Motor neuron (in vitro differentiated cells): ENCODE measurements around the gene TMEM114. TPM values are rescaled to one million over a fixed set of nuclear protein-coding genes. Genes with fewer than 3 reads are reported as not detected.
"Not testable (repeated sequence)": the region's sequence is repeated elsewhere in the genome, so short reads cannot be mapped to it uniquely, and the experiment has no call there.

Source experiments
- ATAC-seq, 8 experiments: fragments of 200-7000 bp; cut with Tn5 transposase; replicated peaks in 6 of 8; 2 replicates each; pipeline ENCODE4 v1.8.0; 2021; ENCODE audit warnings: mild to moderate bottlenecking in 8 of 8, moderate library complexity in 8 of 8
- H3K27ac ChIP-seq, 2 donors: fragments of 250-450 bp; sonication (Bioruptor Pico); 2 replicates each; pipeline ENCODE4 v1.9.0; 2021; ENCODE audit warnings: antibody characterized with exemption in 2 of 2, mild to moderate bottlenecking in 2 of 2, moderate library complexity in 1 of 2
- H3K4me1 ChIP-seq, 2 donors: fragments of 250-450 bp; sonication (Bioruptor Pico); replicated peaks in 1 of 2; 2 replicates each; pipeline ENCODE4 v1.6.1; 2021; ENCODE audit warnings: antibody characterized with exemption in 2 of 2, mild to moderate bottlenecking in 2 of 2, moderate library complexity in 1 of 2
- H3K4me3 ChIP-seq, 5 donors: fragments of 250-450 bp; sonication (Bioruptor Pico); 2 replicates each; pipeline ENCODE4 v1.9.0; 2021; ENCODE audit warnings: antibody characterized with exemption in 5 of 5, mild to moderate bottlenecking in 5 of 5, moderate library complexity in 4 of 5
- WGBS, 10 experiments: fragments of 450-650 bp; shearing (Covaris generic); methylation state at CpG; one replicate each; pipeline ENCODE4 v1.0.0; 2022; 5-methylcytosine and 5-hydroxymethylcytosine counted together
- in situ Hi-C, 9 experiments: fragments of 400-800 bp; cut with MboI; loops; one replicate each; pipeline ENCODE4 v1.15.0; 2021; ENCODE audit warnings: low sequenced_read_pairs in 9 of 9, low pct_unique_long_range_greater_than_20kb in 2 of 9; ENCODE audit not compliant: unreplicated experiment in 9 of 9
- total RNA-seq, 8 experiments: library from RNA; unstranded; fragments of 300-600 nt; gene quantifications; 2 replicates each; pipeline versions ENCODE4 v1.2.3 to v1.2.4, GENCODE V29; 2022

The TMEM114 gene
- total RNA-seq, 8 experiments from 2014 or later = 0.21 to 1.3 (median 0.27) TPM; not detected in 5

GRCh38 chr16:8581831-8582580 is 8.3 kb downstream of the TMEM114 start:
- Histone ChIP-seq H3K4me3 (no peak overlapping the region), H3K4me1 (peaks cover 6 to 9% of the 10 kb centered on the region in 2 donors), H3K27ac (peak overlapping the region in 1 of 2 donors; percentile 26)
- WGBS, 10 experiments = 0 to 70% (median 20%) methylated on average over 1 to 6 of the region's 6 CpGs; no CpG with 5 or more reads in 3 of the 10 experiments
- ATAC-seq = peak in 4 of 8 experiments; percentile 53 to 93 (median 91)
- in situ Hi-C loops = no loop called here

GRCh38 chr16:8579559-8579958 is 10.8 kb downstream of the TMEM114 start:
- Histone ChIP-seq H3K27ac (no peak overlapping the region), H3K4me3 (no peak overlapping the region), H3K4me1 (peaks cover 6 to 9% of the 10 kb centered on the region in 2 donors)
- no peak for ATAC-seq
- 0 to 100% (median 87%) methylated on average over 2 to 8 of the region's 9 CpGs; no CpG with 5 or more reads in 3 of the 10 experiments for WGBS, 10 experiments
- in situ Hi-C loops = no loop called here

GRCh38 chr16:8577678-8578304 is 12.5 kb downstream of the TMEM114 start:
- 18 to 87% (median 58%) methylated on average over 3 to 10 of the region's 10 CpGs; no CpG with 5 or more reads in 1 of the 10 experiments for WGBS, 10 experiments
- Histone ChIP-seq H3K4me1 (peaks cover 8 to 9% of the 10 kb centered on the region in 2 donors), H3K27ac (no peak overlapping the region), H3K4me3 (no peak overlapping the region)
- no peak for ATAC-seq
- in situ Hi-C loops = no loop called here

DNA sequence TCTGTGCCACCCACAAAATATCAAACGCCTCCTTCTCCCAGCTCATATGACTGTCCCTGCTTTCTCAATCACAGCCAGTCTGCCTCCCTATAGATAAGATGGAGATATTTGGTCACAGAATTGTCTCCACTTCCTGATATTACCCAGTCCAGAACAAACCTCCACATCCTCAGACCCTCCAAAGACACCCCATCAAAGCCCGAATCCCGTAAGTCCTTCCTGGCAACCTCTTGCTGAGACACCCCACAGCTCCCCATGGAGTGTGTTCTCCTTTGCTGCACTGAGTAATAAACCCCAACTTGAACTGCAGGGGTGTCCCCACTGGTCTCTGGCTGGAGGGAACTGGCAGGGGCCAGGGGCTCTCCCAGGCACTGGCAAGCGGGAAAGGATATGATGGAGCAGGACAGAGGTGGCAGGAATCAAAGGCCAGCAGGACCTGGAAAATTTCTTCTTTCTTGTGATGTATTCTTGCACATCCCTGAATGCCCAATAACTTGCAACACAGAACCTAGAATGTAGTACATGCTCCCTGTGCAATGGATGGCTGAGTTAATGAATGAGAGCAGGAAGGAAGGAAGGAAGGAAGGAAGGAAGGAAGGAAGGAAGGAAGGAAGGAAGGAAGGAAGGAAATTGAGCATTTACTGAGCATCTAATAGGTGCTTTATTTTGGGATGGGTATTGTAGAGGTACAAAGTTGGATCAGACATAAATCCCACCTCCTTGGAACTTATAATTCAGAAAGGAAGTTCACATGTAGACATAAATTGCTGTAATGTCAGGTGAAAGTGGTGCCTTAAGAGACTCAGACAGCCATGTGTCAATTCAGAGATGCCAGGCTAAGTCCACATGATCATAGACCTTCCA is 13.9 kb downstream of the TMEM114 start:
- Histone ChIP-seq H3K27ac (no peak overlapping the region), H3K4me1 (peaks cover 7 to 15% of the 10 kb centered on the region in 2 donors), H3K4me3 (no peak overlapping the region)
- ATAC-seq = no peak
- in situ Hi-C loops = no loop called here
- 67 to 100% (median 94%) methylated on average over 1 to 2 of the region's 4 CpGs; no CpG with 5 or more reads in 5 of the 10 experiments for WGBS, 10 experiments

DNA sequence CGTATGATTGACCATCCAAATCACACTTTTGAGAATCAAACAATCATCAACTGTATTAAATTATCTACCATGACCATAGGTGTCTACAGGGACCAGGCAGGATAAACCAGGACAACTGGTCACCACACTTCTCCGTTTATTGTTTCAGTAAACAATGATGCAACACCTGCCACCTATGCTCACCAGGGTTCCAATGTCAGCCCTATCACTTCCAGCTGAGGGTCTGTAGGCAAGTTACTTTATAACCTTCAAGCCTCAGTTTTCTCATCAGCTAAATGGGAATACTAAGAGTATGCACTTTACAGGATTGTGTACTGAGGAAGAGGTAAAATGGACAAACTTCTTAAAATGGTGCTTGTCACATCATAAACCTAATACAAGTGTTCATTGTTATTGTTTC is 14.9 kb downstream of the TMEM114 start:
- in situ Hi-C loops = no loop called here
- no peak overlapping the region for H3K27ac ChIP-seq
- H3K4me1 ChIP-seq = peaks cover 13 to 23% of the 10 kb centered on the region in 2 donors
- no peak for ATAC-seq
- H3K4me3 ChIP-seq = no peak overlapping the region
- 0 to 100% (median 95%) methylated on average over 1 to 2 of the region's 2 CpGs; no CpG with 5 or more reads in 2 of the 10 experiments for WGBS, 10 experiments

DNA sequence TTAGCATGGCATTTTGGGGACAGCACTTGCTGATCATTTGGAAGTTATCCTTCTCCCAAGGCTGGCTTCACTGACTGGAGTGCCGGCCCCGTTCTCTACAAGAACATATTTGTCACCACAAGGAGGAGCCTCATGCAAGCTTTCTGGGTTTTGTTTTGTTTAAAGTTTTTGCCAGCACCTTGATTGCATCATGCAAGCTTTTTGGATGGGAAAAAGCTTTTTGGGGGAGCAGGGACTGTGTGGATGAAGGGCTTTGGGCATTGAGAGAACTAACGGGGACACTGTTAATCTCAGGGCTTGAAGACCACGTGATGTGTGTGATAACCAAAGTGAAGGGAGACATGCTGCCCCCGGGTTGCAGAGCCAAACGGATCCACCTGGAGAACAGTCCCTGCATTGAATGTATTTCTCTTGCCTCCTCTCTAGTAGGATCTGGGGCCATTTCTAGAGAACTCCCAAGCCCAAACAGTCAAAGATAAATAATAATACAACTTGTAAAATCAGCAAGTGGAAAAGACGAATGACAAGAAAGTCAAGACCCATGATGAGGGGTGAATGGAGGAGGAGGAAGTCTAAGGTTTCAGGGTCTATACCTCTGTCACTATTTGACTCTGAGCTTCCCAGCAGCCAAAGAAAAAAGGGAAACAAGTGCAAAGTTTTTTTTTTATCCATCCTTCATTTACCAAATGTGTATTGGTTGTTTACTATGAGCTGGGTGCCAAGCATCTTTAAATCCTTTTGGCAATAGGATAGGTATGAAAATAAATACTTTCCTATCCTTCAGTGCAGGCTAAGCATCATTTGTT is 17.2 kb downstream of the TMEM114 start:
- Histone ChIP-seq H3K4me1 (peaks cover 32 to 41% of the 10 kb centered on the region in 2 donors), H3K4me3 (no peak overlapping the region), H3K27ac (peak overlapping the region in 1 of 2 donors; percentile 92)
- 15 to 90% (median 29%) methylated on average over 2 to 7 of the region's 7 CpGs; no CpG with 5 or more reads in 2 of the 10 experiments for WGBS, 10 experiments
- in situ Hi-C loops = no loop called here
- ATAC-seq = peak in 3 of 8 experiments; percentile 55 to 76 (median 57)

- Histone ChIP-seq H3K27ac (peak overlapping the region; percentile 82 to 92), H3K4me3 (no peak overlapping the region), H3K4me1 (peaks cover 32 to 46% of the 10 kb centered on the region in 2 donors)
- in situ Hi-C loops = no loop called here
- peak in 3 of 8 experiments; percentile 8 to 11 (median 8) for ATAC-seq
- 0 to 85% (median 73%) methylated on average over 1 to 8 of the region's 11 CpGs; no CpG with 5 or more reads in 1 of the 10 experiments for WGBS, 10 experiments
These were observed 18.0 kb downstream of the TMEM114 start for GRCh38 chr16:8572063-8572918.

DNA sequence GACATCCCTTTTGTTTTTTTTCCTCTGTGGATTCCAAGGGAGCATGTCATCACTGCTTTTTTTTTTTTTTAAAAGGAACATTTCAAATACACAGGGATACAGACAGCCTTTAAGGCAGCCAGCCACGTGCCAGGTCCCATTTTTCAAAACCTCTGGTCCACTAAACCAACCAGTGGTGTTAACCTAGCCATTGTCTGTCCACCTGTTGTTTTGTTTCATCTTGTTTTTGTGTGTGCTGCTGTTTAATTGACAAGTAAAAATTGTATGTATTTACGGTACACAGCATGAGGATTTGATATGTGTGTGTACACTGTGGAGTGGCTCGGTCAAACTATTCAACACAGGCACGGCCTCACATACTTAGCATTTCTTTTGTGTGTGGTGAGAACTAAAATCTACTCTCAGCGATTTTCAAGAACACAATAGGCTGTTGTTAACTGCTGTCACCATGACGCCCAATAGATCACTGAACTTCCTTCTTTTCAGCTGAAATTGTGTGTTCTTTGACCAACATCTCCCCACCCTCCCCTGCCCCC is 19.2 kb downstream of the TMEM114 start:
- Histone ChIP-seq H3K4me3 (no peak overlapping the region), H3K4me1 (peaks cover 32 to 46% of the 10 kb centered on the region in 2 donors), H3K27ac (peak overlapping the region; percentile 82 to 89)
- WGBS, 10 experiments = 0 to 37% (median 20%) methylated on average over 1 to 5 of the region's 6 CpGs; no CpG with 5 or more reads in 2 of the 10 experiments
- in situ Hi-C loops = no loop called here
- ATAC-seq = peak in 6 of 8 experiments; percentile 21 to 89 (median 82)

DNA sequence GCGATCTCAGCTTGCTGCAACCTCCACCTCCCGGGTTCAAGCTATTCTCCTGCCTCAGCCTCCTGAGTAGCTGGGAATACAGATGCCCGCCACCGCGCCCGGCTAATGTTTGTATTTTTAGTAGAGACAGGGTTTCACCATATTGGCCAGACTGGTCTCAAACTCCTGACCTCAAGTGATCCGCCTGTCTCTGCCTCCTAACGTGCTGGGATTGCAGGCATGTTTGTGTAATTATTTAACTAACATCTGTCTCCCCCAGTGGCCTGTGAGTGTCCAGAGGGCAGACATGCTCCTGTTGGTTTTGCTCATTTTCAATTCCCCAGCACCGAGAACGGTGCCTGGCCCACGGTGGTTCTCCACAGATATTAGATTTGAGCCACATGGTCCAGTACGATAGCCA is 19.9 kb downstream of the TMEM114 start:
- ATAC-seq = peak in 3 of 8 experiments; percentile 1
- WGBS, 10 experiments = 42 to 80% (median 68%) methylated on average over 4 to 9 of the region's 12 CpGs; no CpG with 5 or more reads in 6 of the 10 experiments
- in situ Hi-C loops, H3K4me3 ChIP-seq: not testable (repeated sequence)
- peaks cover 32 to 46% of the 10 kb centered on the region in 2 donors for H3K4me1 ChIP-seq
- H3K27ac ChIP-seq = peak overlapping the region; percentile 82 to 89

DNA sequence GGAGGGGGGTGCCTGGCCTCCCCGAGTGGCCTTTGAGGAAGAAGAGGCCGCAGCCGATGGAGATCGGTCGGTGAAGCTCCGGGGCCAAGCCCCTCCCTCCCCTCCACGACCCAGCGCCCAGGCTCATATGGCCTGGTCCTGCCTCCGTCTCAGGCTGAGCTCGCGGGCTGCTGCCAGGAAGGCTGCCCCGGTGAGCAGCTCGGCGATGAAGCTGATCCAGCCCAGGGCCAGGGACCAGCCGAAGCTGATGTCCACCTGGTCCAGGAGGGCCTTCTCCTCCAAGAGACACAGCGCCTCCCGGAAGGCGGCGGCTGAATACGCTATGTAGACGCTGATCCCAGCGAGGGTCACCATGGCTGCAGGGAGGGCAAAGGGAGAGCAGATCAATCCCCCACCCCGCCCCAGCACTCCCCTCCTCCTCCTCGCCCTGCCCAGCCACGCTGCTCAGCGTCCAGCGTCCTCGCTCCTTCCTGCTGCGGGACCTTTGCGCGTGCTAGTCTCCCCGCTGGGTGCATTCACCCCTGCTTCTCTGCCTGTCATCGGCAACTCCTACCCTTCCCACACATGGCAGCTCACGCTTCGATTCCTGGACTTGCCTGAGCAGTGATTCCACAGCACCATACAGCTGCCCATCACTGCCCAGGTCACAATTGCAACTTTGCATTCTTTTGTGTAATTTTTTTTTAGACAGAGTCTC is 20.5 kb downstream of the TMEM114 start:
- in situ Hi-C loops = no loop called here
- Histone ChIP-seq H3K4me1 (peaks cover 32 to 46% of the 10 kb centered on the region in 2 donors), H3K4me3 (no peak overlapping the region), H3K27ac (peak overlapping the region; percentile 46 to 89)
- WGBS, 10 experiments = 18 to 80% (median 45%) methylated on average over 1 to 9 of the region's 35 CpGs; no CpG with 5 or more reads in 5 of the 10 experiments
- peak in 4 of 8 experiments; percentile 11 to 55 (median 33) for ATAC-seq

GRCh38 chr16:8568231-8568617 is 22.1 kb downstream of the TMEM114 start:
- 31 to 96% (median 65%) methylated on average over 1 to 4 of the region's 6 CpGs; no CpG with 5 or more reads in 4 of the 10 experiments for WGBS, 10 experiments
- in situ Hi-C loops = no loop called here
- ATAC-seq = no peak
- Histone ChIP-seq H3K27ac (no peak overlapping the region), H3K4me3 (no peak overlapping the region), H3K4me1 (peaks cover 32 to 46% of the 10 kb centered on the region in 2 donors)
